HUES48 (cell line): Measurements from ENCODE around the gene CDH18.
A peak's percentile ranks its signal among the peaks of the same experiment; 100 is the strongest.
"Not testable (repeated sequence)": the region's sequence is repeated elsewhere in the genome, so short reads cannot be mapped to it uniquely, and the experiment has no call there.

ENCODE experiments used
- H3K27ac ChIP-seq: one replicate; pipeline ENCODE4 v1.7.0; 2013; ENCODE audit warnings: low read depth, low read length, inconsistent platforms
- H3K27me3 ChIP-seq: 2 replicates; pipeline ENCODE4 v1.6.1; 2013; ENCODE audit warnings: mild to moderate bottlenecking, low read length; ENCODE audit not compliant: control insufficient read depth, insufficient read depth
- H3K36me3 ChIP-seq: 2 replicates; pipeline ENCODE4 v1.6.1; 2013; ENCODE audit warnings: low read length; ENCODE audit not compliant: control insufficient read depth, insufficient read depth
- H3K4me1 ChIP-seq: 2 replicates; pipeline ENCODE4 v1.6.1; 2013; ENCODE audit warnings: mild to moderate bottlenecking, low read length; ENCODE audit not compliant: control insufficient read depth, insufficient read depth
- H3K4me3 ChIP-seq: 2 replicates; pipeline ENCODE4 v1.5.1; 2013; ENCODE audit warnings: mild to moderate bottlenecking, low read depth, low read length
- H3K9ac ChIP-seq: 2 replicates; pipeline ENCODE4 v1.6.1; 2013; ENCODE audit warnings: mild to moderate bottlenecking, low read depth, low read length, moderate library complexity
- H3K9me3 ChIP-seq: 2 replicates; pipeline ENCODE4 v1.6.1; 2013; ENCODE audit warnings: low read length; ENCODE audit not compliant: control insufficient read depth, insufficient read depth

Gene CDH18

GRCh38 chr5:19790829-19791466 lies 197.1 kb downstream of the CDH18 start:
- no peaks in the 10 kb centered on the region for H3K9me3 ChIP-seq
- H3K4me1 ChIP-seq = no peaks in the 10 kb centered on the region
- no peaks in the 10 kb centered on the region for H3K27me3 ChIP-seq
- H3K9ac ChIP-seq = no peak overlapping the region
- no peaks in the 10 kb centered on the region for H3K36me3 ChIP-seq
- no peak overlapping the region for H3K4me3 ChIP-seq
- no peak overlapping the region for H3K27ac ChIP-seq

GRCh38 chr5:19782566-19782965 lies 205.4 kb downstream of the CDH18 start:
- Histone ChIP-seq H3K9me3 (no peaks in the 10 kb centered on the region), H3K9ac (no peak overlapping the region), H3K27ac (no peak overlapping the region), H3K4me3 (no peak overlapping the region), H3K27me3 (no peaks in the 10 kb centered on the region), H3K36me3 (no peaks in the 10 kb centered on the region), H3K4me1 (peaks cover 5% of the 10 kb centered on the region)

GRCh38 chr5:19777363-19777762 lies 210.6 kb downstream of the CDH18 start:
- H3K4me3 ChIP-seq = no peak overlapping the region
- no peak overlapping the region for H3K9ac ChIP-seq
- H3K9me3 ChIP-seq = no peaks in the 10 kb centered on the region
- H3K36me3 ChIP-seq = no peaks in the 10 kb centered on the region
- no peak overlapping the region for H3K27ac ChIP-seq
- peaks cover 16% of the 10 kb centered on the region for H3K4me1 ChIP-seq
- H3K27me3 ChIP-seq = no peaks in the 10 kb centered on the region

DNA sequence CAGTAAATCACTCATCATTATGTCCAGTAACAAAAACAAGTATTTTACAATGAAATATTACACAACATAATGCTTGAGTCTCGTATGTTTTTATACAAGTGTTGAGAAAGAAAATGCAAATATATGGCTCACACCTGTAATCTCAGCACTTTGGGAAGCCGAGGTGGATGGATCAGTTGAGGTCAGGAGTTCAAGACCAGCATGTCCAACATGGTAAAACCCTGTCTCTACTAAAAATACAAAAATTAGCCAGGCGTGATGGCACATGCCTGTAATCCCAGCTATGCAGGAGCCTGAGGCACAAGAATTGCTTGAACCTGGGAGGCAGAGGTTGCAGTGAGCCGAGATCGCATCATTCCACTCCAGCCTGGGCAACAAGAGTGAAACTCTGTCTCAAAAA lies 211.1 kb downstream of the CDH18 start:
- not testable (repeated sequence) for H3K36me3 ChIP-seq, H3K9me3 ChIP-seq, H3K4me3 ChIP-seq, H3K27ac ChIP-seq, H3K27me3 ChIP-seq, H3K9ac ChIP-seq
- peaks cover 13% of the 10 kb centered on the region for H3K4me1 ChIP-seq

DNA sequence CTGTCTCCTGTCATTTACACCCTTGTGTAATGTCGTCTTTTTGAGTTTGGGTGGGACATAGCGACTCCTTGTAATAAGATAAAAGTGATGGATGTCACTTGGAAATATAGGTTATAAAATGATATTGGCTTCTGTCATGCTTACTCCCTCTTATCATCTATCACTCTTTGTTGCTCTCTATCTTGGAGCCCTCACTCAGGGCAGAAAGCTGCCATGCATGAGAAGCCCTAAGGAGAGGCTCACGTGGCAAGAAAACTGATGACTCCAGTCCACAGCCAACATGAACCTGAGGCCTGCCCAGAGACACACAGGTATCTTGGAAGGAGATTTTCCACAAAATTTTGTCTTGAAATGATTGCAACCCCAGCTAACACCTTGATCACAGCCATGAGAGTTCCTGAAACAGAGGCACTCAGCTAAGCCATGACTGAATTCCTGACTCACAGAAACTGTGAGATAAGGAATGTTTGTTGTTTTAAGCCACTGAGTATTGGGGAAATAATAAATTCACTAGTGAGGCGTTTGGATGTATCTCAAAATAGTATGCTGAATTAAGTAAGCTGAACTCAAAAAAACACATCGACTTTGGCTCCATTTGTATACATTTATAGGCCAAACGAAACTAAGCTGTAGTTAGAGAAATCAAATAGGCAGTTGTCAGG lies 216.7 kb downstream of the CDH18 start:
- H3K27ac ChIP-seq = no peak overlapping the region
- H3K4me3 ChIP-seq = no peak overlapping the region
- no peaks in the 10 kb centered on the region for H3K36me3 ChIP-seq
- H3K4me1 ChIP-seq = peaks cover 56% of the 10 kb centered on the region
- no peak overlapping the region; the same call in 1 of the 2 replicates for H3K9ac ChIP-seq
- no peaks in the 10 kb centered on the region for H3K27me3 ChIP-seq
- no peaks in the 10 kb centered on the region for H3K9me3 ChIP-seq

- Histone ChIP-seq H3K4me1 (peaks cover 57% of the 10 kb centered on the region), H3K9me3 (no peaks in the 10 kb centered on the region), H3K9ac (no peak overlapping the region), H3K27me3 (no peaks in the 10 kb centered on the region), H3K27ac (peak overlapping the region; percentile 46), H3K36me3 (no peaks in the 10 kb centered on the region), H3K4me3 (no peak overlapping the region)
These were observed 217.6 kb downstream of the CDH18 start for GRCh38 chr5:19770396-19770795.

DNA sequence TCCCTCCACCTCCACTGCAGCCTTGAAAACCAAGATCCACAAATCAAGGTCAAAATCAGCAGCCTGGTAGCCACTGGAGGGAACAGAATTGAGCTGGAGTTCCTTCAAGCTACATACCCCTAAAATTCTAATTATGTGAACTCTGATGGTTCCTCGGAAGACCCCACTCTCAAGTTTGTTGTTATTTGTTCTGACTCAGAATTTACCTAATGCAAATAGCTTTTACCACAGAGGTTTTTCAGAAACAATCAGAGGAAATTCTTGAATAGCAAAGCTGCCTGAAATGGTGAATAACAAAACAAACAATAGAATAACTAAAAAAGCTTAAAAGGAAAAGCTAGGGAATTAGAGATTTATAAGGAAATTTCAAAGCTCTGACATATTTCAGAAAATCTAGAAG lies 220.0 kb downstream of the CDH18 start:
- Histone ChIP-seq H3K4me1 (peaks cover 55% of the 10 kb centered on the region), H3K27ac (peak overlapping the region; percentile 97)

DNA sequence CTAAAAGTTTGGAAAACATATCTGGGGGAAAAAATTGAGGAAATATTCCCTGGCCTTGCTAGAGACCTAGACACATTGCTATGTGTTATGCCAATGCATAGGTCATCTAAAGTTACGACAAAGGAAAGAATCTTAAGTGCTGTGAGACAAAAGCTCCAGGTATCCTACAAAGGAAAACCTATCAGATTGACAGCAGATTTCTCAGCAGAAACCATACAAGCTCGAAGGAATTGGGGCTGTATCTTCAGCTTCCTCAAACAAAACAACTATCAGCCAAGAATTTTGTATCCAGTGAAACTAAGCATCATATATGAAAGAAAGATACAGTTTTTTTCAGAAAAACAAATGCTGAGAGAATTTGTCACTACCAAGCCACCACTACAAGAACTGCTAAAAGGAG lies 234.4 kb downstream of the CDH18 start:
- Histone ChIP-seq H3K9me3 (peaks cover 4% of the 10 kb centered on the region; the same call in 1 of the 2 replicates), H3K36me3 (no peaks in the 10 kb centered on the region), H3K27me3 (no peaks in the 10 kb centered on the region), H3K4me1 (peaks cover 7% of the 10 kb centered on the region; the same call in 1 of the 2 replicates), H3K27ac (no peak overlapping the region), H3K9ac (no peak overlapping the region), H3K4me3 (no peak overlapping the region)

More for the DNA sequence above, 220.0 kb downstream of the CDH18 start:
- no peaks in the 10 kb centered on the region for H3K27me3 ChIP-seq
- peak overlapping the region; percentile 17; the same call in 1 of the 2 replicates for H3K4me3 ChIP-seq
- no peaks in the 10 kb centered on the region for H3K9me3 ChIP-seq
- no peaks in the 10 kb centered on the region for H3K36me3 ChIP-seq
- 0 out of 2 replicates have a peak overlapping the region, but pooled peaks have one; percentile 13 for H3K9ac ChIP-seq

DNA sequence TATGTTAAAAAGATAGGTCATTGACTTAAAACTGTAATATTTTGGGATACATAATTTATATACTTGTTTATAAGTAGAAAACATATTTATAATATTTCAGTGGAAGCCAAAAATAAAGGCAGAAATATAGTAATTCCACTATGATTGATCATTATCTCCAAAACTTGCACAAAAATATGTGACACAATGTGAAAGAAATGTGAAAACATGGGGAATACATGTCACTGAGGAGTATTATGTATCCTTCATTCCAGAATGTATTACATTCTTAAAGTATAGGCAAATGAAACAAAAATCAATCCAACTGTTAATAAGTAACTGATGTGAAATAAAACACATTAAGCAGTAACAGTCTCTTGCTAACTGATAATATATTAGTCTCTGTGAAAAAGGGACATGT lies 236.7 kb downstream of the CDH18 start:
- Histone ChIP-seq H3K4me1 (peaks cover 7% of the 10 kb centered on the region; the same call in 1 of the 2 replicates), H3K27me3 (no peaks in the 10 kb centered on the region), H3K36me3 (no peaks in the 10 kb centered on the region), H3K4me3 (no peak overlapping the region), H3K9me3 (peaks cover 4% of the 10 kb centered on the region; the same call in 1 of the 2 replicates), H3K27ac (no peak overlapping the region), H3K9ac (no peak overlapping the region)

GRCh38 chr5:19745247-19745646 lies 242.8 kb downstream of the CDH18 start:
- H3K4me1 ChIP-seq = peaks cover 6% of the 10 kb centered on the region; the same call in 1 of the 2 replicates
- H3K36me3 ChIP-seq = no peaks in the 10 kb centered on the region
- H3K27me3 ChIP-seq = no peaks in the 10 kb centered on the region

GRCh38 chr5:19739671-19740070 lies 248.3 kb downstream of the CDH18 start:
- Histone ChIP-seq H3K9me3 (no peaks in the 10 kb centered on the region), H3K9ac (no peak overlapping the region), H3K4me3 (no peak overlapping the region), H3K27ac (no peak overlapping the region), H3K4me1 (peaks cover 3% of the 10 kb centered on the region; the same call in 1 of the 2 replicates), H3K36me3 (no peaks in the 10 kb centered on the region), H3K27me3 (no peaks in the 10 kb centered on the region)

More at GRCh38 chr5:19745247-19745646, 242.8 kb downstream of the CDH18 start:
- Histone ChIP-seq H3K27ac (peak overlapping the region; percentile 42), H3K4me3 (no peak overlapping the region), H3K9ac (no peak overlapping the region), H3K9me3 (no peaks in the 10 kb centered on the region)
